ENCODE results near the gene SLC25A21. TPM values are rescaled to one million over a fixed set of nuclear protein-coding genes. Genes with fewer than 3 reads are reported as not detected.

The SLC25A21 gene

DNA sequence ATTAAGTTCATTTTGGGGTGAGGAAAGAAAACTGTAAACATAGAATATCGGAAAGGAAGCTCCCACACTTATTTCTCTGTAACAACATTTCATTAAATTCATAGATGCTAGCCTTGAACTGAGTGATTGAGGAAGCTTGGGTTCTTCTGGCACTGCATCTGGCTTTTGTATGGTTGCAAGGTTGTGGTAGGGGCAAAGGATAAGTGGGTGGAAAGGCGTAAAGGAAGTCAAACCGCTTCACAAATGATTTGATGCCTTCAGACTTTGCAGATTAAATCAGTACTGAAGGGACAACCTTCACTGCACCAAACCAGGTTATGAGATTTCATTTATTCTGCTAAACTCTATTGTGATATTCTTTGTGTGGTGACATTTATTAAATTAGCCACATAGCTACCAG lies 538.8 kb downstream of the SLC25A21 start:
- no peak overlapping the region for H4K5ac ChIP-seq (ENCODE audit: low read length)
- H3K18ac ChIP-seq (ENCODE audit: low read length) = no peak overlapping the region
- H3K4me1 ChIP-seq (ENCODE audit: control insufficient read depth, low read depth, low read length) = no peaks in the 10 kb centered on the region
- H3K23ac ChIP-seq (ENCODE audit: low read length) = no peak overlapping the region
- DNase-seq = no peak
- no peak overlapping the region for H2AK5ac ChIP-seq (ENCODE audit: low read length)
- H2BK15ac ChIP-seq (replicated peaks; ENCODE audit: low read depth) = no peak overlapping the region
- WGBS (ENCODE audit: extremely low coverage, insufficient coverage, low lambda C conversion rate) = no CpG with 5 or more reads among the region's 3 CpGs
- no peak overlapping the region for H4K8ac ChIP-seq (ENCODE audit: low read depth, low read length)
- no peaks in the 10 kb centered on the region for H3K79me2 ChIP-seq (ENCODE audit: control insufficient read depth, insufficient read depth, low read length)
- H2BK120ac ChIP-seq (ENCODE audit: low read depth, low read length) = no peak overlapping the region
- H3K4me2 ChIP-seq (ENCODE audit: low read length) = no peak overlapping the region
- no peak overlapping the region for H3K4me3 ChIP-seq (ENCODE audit: low read length)
- no peaks in the 10 kb centered on the region for H3K36me3 ChIP-seq (ENCODE audit: control insufficient read depth, insufficient read depth, low read length)
- no peaks in the 10 kb centered on the region for H3K27me3 ChIP-seq (ENCODE audit: insufficient read depth, low read length, poor library complexity)
- H3K9ac ChIP-seq (ENCODE audit: low read length) = no peak overlapping the region
- H3K56ac ChIP-seq (ENCODE audit: low read length) = no peak overlapping the region
- H3K27ac ChIP-seq (ENCODE audit: low read depth, low read length) = no peak overlapping the region
- H3K4ac ChIP-seq (ENCODE audit: low read depth, low read length) = no peak overlapping the region
- no peaks in the 10 kb centered on the region for H3K79me1 ChIP-seq (ENCODE audit: low read length)
- H2BK5ac ChIP-seq (ENCODE audit: low read length) = no peak overlapping the region

Small RNA genes lying within 50 kb of the gene (small RNA-seq; reads per million reads assigned to genes)
- gene MIR4503 (ENCODE audit: insufficient read depth) (not detected), gene RNU6-273P (ENCODE audit: insufficient read depth) (not detected)
